HG03159 (cell line): Measurements from ENCODE around the gene NIPBL.
"Not testable (repeated sequence)": the region's sequence is repeated elsewhere in the genome, so short reads cannot be mapped to it uniquely, and the experiment has no call there.

Source experiments
- ATAC-seq: cut with Tn5 transposase; IDR thresholded peaks from one replicate; pipeline ENCODE4 v1.9.1; 2021; ENCODE audit warnings: mild to moderate bottlenecking, moderate library complexity; ENCODE audit not compliant: unreplicated experiment

NIPBL gene, protein sequence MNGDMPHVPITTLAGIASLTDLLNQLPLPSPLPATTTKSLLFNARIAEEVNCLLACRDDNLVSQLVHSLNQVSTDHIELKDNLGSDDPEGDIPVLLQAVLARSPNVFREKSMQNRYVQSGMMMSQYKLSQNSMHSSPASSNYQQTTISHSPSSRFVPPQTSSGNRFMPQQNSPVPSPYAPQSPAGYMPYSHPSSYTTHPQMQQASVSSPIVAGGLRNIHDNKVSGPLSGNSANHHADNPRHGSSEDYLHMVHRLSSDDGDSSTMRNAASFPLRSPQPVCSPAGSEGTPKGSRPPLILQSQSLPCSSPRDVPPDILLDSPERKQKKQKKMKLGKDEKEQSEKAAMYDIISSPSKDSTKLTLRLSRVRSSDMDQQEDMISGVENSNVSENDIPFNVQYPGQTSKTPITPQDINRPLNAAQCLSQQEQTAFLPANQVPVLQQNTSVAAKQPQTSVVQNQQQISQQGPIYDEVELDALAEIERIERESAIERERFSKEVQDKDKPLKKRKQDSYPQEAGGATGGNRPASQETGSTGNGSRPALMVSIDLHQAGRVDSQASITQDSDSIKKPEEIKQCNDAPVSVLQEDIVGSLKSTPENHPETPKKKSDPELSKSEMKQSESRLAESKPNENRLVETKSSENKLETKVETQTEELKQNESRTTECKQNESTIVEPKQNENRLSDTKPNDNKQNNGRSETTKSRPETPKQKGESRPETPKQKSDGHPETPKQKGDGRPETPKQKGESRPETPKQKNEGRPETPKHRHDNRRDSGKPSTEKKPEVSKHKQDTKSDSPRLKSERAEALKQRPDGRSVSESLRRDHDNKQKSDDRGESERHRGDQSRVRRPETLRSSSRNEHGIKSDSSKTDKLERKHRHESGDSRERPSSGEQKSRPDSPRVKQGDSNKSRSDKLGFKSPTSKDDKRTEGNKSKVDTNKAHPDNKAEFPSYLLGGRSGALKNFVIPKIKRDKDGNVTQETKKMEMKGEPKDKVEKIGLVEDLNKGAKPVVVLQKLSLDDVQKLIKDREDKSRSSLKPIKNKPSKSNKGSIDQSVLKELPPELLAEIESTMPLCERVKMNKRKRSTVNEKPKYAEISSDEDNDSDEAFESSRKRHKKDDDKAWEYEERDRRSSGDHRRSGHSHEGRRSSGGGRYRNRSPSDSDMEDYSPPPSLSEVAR (N-terminal part only)

DNA sequence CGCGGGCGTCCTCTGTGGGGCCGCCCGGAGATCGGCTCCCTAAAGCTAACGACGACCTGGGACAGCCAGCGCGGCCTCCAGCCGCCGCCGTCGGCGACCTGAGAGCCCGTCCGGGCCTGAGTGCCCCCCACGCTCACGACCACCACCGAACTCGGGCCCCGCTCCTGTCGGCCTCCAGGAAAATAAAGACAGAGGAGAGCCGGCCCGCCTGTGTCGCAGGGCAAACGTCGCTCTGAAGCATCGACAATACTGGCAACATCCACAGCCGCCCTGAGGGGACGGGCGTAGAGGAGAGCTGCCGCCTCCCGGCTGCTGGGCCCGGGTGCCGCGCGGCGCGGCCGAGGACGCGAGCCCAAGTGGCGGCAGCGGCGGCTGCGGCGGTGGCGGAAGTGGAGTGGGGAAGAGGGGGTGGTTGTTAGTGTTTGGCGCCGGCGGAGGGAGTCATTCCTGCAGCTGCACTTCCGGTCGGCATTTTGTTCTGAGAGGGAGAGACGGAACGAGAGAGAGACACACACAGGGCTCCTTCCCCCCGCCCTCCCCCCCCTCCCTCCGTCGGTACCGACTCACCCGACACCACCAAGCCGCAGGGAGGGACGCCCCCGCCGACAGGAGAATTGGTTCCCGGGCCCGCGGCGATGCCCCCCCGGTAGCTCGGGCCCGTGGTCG is at the start of gene NIPBL:
NIPBL (plus strand) TSS at position 471 of the 666 bp plus-strand sequence. CDS start 76,928 bp downstream, outside the sequence.
- ATAC-seq: peak; percentile 68

DNA sequence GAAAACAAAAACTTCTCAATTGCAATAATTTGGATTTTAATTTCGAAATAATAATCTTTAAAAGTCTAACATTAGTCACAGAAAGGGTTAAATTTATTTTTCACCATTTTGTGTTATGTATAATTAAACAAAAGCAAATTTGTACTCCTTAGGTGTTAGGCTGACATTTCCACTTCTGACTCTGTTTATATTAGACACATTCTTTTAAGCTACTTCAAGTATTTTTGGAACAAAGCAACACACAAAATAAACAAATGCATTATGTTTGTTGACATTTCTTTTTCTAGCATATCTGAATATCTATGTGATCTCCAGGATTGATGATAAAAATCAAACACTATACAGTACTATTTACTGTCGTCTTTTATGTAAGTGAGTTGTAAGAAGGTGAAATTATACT is 44.3 kb upstream of the NIPBL start:
- ATAC-seq: no peak

DNA sequence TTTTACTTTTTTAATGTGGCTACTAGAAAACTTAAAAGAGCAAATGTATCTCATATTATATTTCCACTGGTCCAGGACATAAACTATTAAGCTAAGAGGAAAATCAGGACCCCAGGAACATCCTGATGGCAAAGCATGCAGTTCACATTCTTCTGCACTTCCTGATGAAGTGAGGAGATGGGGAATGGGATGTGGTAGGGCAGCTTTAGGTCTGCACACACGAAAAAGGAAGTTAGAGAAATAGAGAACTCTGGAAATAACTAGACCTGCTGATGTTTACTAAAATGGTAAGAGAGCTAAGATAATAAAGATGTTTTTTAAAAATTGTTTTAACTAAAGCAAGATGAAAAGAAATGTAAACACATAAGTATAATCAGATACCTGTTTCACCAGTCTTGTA is 39.7 kb upstream of the NIPBL start:
- ATAC-seq: no peak

DNA sequence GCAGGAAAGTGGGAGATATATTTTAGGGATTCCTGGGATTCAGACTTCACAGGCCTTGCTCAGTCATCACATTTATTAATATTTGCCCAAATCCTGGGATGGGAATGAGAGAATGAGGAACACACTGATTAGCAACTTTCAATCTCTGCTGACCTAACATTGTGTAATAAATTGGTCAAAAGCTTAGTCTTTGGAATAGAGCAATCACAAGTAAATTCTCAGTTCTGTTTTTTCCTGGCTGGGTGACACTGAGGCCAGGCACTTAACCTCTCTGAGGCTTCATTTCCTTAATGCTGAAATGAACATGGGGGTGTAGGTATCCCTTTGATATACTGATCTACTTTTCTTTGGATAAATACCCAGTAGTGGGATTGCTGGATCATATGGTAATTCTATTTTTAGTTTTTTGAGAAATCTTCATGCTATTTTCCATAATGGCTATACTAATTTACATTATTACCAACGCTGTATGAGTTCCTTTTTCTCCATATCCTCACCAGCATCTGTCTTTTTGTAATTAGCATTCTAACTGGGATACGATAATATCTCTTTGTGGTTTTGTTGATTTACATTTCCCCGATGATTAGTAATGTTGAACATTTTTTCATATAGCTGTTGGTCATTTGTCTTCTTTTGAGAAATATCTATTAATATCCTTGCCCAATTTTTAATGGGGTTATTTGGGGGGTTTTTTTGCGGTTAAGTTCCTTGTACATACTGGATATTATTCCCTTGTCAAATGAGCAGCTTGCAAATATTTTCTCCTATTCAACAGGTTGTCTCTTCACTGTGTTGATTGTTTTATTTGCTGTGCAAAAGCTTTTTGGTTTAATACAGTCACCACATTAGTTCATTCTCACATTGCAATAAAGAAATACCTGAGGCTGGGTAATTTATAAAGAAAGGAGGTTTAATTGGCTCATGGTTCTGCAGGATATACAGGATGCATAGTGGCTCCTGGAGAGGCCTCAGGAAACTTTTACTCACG is 36.8 kb upstream of the NIPBL start:
- ATAC-seq: no peak

DNA sequence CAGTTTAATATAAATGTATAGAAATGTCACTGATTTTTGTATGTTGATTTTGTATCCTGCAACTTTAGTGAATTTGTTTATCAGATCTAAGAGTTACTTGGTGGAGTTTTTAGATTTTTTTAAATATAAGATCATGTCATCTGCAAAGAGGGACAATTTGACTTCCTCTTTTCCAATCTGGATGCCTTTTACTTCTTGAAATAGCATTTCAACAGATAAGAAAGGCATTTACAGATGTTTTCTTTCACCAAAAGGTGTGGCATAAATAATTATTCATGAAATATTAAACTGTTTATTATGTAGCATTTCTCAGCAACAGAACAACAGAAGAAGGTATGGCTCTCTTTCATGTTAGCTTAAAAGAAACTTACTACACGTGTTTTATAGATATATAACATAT is 34.9 kb upstream of the NIPBL start:
- no peak for ATAC-seq

DNA sequence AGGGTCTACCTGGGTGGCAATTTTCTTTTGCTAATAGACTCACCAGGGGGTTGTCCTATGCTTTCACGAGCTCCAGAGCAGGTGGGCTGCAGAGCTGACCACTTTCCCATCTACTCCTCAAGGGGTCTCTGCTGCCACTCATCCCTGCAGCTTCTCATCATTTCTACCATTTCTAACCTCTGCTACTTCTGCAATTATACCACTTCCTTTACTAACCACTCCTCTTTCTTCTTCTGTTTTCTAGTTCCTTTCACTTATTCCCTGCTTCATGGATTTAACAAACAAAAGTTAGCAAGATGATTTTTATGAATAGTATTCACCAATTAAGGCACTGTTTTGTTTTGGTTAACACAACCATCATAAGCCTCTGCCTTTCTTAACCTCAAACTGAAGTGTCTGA is 34.5 kb upstream of the NIPBL start:
- ATAC-seq: no peak

DNA sequence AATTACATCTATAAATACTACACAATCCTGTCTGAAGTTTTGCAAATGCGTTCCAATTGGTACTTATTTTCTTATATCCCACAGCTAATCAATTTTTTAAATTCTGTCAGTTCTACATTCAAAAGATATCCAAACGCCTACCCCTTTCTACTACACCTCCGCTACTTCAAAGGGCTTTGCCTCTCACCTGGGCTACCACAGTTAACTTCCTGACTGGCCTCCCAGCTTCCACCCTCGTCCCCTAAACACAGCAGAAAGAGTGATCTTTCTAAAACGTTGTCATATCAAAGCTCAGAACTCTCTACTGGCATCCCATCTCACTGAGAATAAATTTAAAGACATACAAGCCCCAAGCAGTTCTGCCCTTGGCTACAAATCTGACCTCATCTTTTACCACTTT is 32.3 kb upstream of the NIPBL start:
- no peak for ATAC-seq

DNA sequence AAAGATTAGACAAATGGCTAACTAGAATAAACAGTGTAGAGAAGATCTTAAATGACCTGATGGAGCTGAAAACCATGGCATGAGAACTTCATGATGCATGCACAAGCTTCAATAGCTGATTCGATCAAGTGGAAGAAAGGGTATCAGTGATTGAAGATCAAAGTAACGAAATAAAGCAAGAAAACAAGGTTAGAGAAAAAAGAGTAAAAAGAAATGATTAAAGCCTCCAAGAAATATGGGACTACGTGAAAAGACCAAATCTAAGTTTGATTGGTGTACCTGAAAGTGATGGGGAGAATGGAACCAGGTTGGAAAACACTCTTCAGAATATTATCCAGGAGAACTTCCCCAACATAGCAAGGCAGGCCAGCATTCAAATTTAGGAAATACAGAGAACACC is 28.0 kb upstream of the NIPBL start:
- not testable (repeated sequence) for ATAC-seq

DNA sequence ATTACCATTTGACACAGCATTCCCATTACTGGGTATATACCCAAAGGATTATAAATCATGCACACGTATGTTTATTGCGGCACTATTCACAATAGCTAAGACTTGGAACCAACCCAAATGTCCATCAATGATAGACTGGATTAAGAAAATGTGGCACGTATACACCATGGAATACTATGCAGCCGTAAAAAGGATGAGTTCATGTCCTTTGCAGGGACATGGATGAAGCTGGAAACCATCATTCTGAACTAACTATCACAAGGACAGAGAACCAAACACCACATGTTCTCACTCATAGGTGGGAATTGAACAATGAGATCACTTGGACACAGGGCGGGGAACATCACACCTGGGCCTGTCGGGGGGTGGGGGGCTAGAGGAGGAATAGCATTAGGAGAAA is 23.7 kb upstream of the NIPBL start:
- ATAC-seq: not testable (repeated sequence)

DNA sequence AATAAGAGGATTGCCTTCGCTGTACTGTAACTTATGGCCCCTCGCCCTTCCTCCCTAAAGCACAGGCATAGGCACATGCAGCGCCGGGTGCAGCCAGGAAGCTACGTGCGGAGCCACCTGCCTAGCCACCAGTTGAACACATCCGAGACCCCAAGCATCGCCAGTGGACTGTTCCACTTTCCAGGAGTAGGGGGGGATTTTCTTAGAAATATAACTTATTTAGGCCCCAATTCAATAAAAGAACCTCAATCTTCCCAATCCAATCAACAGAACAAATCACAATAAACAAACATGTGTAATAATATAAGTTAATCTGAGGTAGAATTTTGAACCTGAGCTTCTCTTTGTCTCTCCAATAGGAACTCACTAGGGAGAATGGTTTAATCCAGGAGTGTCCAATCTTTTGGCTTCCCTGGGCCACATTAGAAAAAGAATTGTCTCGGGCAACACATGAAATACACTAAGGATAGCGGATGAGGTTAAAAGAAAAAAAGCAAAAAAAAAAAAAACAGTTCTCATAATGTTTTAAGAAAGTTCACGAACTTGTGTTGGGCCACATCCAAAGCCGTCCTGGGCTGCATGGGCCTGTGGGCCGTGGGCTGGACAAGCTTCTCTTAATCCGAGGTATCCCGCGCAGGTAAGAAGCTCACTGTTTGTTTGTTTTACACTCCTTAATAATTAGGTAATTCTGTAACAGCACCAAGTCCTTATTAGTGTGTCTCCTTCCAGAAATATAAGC is 22.0 kb upstream of the NIPBL start:
- ATAC-seq: no peak

DNA sequence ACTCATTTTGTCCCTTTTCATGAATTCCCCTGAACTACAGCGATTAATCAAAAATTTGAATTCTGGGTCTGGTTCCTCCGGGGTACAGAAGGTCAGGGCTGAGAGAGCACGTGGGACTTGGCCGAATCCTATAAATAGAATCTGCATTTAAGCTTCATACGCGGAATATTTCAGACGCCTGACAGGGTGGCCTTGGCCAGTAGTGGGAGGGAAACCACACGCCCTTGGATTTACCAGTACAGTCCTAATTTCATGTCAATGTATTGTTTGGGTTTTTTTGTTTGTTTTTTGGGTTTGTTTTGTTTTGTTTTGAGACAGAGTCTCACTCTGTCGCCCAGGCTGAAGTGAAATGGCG is 21.5 kb upstream of the NIPBL start:
- no peak for ATAC-seq

DNA sequence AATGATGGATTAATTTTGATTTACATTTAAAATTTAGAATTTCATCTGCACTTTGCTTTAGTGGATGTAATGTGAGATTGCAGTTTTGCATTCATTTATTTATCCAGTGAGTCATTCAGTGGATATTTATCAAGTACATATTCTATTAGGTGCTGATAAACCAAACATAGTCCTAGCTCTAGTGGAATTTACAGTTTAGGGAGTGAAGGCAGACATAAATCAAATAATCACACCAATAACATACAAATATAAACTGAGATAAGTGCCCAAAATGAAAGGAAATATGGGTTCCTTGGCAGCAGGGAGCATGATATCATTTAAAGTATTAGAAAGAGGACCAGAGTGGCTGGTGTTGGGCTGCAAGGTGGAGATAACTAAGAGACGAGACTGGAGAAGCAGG is 14.7 kb upstream of the NIPBL start:
- no peak for ATAC-seq

DNA sequence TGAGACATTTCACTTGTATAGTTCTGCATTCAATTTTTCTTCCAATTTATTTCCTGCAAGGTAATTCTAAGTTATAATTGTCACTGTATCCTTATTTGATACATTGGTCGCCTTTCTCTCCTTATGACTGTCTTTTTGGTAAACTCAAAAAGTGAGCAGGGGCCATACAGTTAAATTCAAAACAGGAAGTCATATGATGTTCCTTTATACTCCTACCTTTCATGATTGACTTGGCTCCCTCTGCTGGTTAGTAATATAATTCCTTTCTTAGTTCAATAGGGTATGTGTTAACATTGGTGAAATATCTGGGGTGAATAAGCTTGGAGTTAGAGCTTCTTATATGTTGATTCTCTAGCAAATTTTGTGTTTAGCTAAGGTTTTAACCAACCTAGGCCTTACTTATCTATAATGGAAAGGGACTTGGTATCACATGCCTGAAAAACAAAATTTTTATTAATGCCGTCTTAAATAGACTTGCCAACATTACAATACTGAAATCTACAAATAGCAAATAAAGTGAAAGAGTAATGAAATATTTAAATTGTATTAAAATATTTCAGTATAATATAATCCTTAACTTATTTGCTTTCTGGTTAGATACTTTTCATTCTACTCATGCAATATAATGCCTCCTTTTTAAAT is 6.0 kb upstream of the NIPBL start:
- peak; percentile 84 for ATAC-seq

DNA sequence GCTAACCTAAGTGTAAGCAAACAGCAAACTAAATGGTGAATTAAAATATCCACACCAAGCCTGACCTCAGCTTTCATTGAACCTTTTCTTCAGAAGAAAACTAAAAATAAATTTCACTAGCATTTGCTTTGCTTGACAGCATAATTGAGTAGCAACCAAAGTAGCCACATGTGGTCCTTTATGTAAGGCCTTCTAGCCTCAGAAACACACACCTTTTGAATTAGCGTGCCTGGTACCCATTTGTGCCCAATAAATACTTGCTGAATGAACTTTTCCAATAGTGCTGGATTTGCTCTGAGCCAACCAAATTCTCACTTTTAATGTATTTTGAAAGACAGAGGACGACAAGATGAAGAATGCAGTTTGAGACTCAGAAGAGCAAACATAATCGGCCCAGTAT is 2.1 kb upstream of the NIPBL start:
- ATAC-seq: no peak

DNA sequence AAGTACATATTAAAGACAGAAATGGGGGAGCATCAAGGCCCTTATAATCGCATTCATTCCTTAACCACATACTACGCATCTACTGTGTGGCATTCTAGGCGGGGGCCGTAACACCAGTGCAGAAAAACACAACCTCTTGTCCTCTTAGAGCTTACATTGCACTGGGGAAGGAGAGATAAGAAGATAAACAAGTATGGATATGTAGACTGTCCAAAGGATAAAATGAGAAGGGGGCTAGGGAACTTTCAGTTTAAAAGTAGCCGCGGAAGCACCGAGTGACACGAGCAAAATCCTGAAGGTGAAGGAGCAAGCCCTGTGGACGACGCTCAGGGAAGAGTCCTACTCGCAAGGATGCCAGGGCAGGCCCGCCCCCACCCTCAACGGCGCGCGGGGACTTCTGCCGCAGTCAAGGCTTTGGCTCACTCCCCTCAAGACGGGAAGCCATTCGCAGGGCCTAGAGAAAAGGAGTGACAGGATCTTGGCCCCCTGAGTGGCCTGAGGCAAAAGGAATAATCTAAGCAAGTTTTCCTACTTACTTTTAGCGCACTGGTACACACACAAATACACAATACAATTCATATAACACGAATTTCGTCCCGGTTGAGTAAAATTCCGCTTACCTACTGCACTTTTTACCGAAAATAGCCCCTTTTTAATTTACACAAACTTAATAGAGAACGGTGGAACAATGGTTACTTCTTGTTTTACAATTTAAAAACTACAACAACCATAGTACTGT is 1.3 kb upstream of the NIPBL start:
- no peak for ATAC-seq

DNA sequence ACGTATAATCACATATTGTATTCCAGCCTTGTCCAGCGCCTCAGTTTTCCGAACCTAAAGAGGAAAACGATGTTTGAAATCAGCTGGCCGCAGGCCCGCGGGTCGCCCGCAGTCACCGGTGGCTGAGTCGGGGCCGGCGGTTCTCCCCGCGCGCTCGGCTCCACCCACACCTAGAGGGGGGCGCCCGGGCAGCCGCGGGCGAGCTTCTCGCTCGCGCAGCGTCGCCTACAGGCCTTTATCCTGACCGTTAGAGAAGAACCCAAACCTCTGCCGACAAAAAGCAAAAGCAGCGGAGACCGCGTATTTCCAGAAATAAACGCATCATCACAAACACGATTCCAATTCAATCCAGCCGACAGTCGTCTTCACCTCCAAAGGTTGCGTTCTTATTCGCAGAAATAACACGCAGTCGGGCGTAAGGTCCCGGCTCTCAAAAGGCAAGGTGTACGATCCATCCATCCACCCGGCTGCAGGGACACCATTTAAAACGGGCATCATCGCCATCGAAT is 725 bp upstream of the NIPBL start:
- peak; percentile 54 for ATAC-seq

DNA sequence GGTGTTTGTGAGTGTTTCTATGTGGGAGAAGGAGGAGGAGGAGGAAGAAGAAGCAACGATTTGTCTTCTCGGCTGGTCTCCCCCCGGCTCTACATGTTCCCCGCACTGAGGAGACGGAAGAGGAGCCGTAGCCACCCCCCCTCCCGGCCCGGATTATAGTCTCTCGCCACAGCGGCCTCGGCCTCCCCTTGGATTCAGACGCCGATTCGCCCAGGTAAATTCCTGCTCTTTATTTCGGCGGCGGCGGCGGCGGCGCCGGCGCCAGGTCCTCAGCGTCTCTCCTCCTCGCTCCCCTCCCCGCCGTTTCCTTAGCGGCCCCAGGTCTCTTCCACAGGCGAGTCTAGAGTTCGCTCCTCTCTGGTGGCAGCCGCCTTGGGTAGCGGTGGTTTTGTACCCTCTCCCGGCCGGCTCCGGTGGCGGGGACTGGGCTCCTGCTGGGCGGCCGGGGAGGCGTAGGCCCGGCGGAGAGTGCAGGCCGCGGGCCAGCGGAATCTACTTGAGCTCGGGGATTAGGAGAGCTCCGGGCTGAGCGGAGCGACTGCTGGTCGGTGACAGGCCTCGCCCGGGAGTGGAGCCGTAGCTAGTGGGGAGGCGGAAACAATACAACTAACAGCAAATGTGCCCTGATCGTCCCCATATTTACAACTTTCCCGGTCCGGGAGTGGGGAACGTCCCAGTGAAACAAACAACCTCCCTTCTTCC is 547 bp downstream of the NIPBL start:
- ATAC-seq: peak; percentile 22
